ENCODE measurements around the gene RNF144A.

- no peak for TF ChIP-seq POLR2A (IDR thresholded peaks at IDR 0.05; ENCODE audit: low read depth, low read length)
- TF ChIP-seq USF1 (IDR thresholded peaks at IDR 0.05; ENCODE audit: borderline replicate concordance, extremely low read length, insufficient read depth, low read depth, low read length): no peak
- no peak for TF ChIP-seq JUNB (IDR thresholded peaks at IDR 0.05)
- TF ChIP-seq RFX5 (IDR thresholded peaks at IDR 0.05; ENCODE audit: low read depth, low read length): no peak
- no peak for TF ChIP-seq CTCF (IDR thresholded peaks at IDR 0.05 in 2 of 3, conservative IDR thresholded peaks at IDR 0.05 in 1 of 3; ENCODE audit: control insufficient read depth in 2 of 3, extremely low read depth in 1 of 3, insufficient read depth in 1 of 3, low read depth in 3 of 3, low read length in 3 of 3)
- TF ChIP-seq BMI1 (IDR thresholded peaks at IDR 0.05; ENCODE audit: borderline replicate concordance): no peak
- no peak for TF ChIP-seq IRF5 (IDR thresholded peaks at IDR 0.05; ENCODE audit: borderline replicate concordance)
- TF ChIP-seq MAX (IDR thresholded peaks at IDR 0.05; ENCODE audit: low read depth, low read length): no peak
- TF ChIP-seq CEBPB (IDR thresholded peaks at IDR 0.05; ENCODE audit: borderline replicate concordance in 1 of 2, low read depth in 2 of 2, low read length in 2 of 2): no peak
- no peak for TF ChIP-seq NFXL1 (IDR thresholded peaks at IDR 0.05; ENCODE audit: borderline replicate concordance)
- no peak for TF ChIP-seq HDAC2 (IDR thresholded peaks at IDR 0.05)
- no peak for TF ChIP-seq HDGF (IDR thresholded peaks at IDR 0.05)
- no peak for TF ChIP-seq EZH2 (IDR thresholded peaks at IDR 0.05; ENCODE audit: borderline replicate concordance, control insufficient read depth, low read depth, low read length)
Observed at GRCh38 chr2:7063789-7064188, 146.6 kb downstream of the RNF144A start.
